Measurements from ENCODE around the gene LRRC8C.

DNA sequence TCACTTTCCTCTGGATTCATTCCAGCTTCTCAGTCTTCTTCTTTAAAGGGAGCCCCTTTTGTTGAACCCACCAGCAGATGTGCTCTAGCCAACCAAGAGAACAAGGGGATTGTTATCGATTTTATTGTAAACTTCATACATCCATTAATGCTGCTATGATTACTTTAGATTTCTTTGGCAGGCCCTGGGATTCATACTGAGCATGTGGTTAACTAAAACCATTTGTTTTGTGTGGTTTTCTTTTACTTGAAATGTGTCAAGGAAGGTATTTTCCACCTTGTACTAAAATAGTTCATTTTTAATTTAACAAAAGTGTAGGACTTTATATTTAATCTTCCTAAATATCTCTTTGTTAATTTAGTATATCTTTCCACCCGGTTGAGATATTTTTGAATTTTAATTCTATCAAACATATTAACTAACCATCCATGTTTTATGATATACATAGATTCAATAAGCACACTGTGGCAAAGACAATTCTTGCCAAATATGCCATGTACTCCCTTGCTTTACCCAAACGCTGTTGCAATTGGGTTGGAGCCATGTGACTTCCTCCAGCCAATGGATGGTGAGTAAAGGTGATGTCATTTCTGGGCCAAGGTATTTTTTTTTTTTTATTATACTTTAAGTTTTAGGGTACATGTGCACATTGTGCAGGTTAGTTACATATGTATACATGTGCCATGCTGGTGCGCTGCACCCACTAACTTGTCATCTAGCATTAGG lies 113.7 kb downstream of the LRRC8C start:
- TF ChIP-seq, protein P1, sequence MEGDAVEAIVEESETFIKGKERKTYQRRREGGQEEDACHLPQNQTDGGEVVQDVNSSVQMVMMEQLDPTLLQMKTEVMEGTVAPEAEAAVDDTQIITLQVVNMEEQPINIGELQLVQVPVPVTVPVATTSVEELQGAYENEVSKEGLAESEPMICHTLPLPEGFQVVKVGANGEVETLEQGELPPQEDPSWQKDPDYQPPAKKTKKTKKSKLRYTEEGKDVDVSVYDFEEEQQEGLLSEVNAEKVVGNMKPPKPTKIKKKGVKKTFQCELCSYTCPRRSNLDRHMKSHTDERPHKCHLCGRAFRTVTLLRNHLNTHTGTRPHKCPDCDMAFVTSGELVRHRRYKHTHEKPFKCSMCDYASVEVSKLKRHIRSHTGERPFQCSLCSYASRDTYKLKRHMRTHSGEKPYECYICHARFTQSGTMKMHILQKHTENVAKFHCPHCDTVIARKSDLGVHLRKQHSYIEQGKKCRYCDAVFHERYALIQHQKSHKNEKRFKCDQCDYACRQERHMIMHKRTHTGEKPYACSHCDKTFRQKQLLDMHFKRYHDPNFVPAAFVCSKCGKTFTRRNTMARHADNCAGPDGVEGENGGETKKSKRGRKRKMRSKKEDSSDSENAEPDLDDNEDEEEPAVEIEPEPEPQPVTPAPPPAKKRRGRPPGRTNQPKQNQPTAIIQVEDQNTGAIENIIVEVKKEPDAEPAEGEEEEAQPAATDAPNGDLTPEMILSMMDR (IDR thresholded peaks at IDR 0.05; ENCODE audit: poor library complexity): no peak
- no peak for TF ChIP-seq EZH2 (IDR thresholded peaks at IDR 0.05; ENCODE audit: borderline replicate concordance)

Measured in hepatocyte (in vitro differentiated cells).